Inferior parietal cortex (tissue), 1 donor: ENCODE data around the gene ORMDL3.
"Not testable (repeated sequence)": the region's sequence is repeated elsewhere in the genome, so short reads cannot be mapped to it uniquely, and the experiment has no call there.

Experiments
- DNase-seq: peaks from one replicate; pipeline ENCODE4 v3.0.0-alpha.2; 2016; ENCODE audit errors: extremely low spot score

ORMDL3 gene

DNA sequence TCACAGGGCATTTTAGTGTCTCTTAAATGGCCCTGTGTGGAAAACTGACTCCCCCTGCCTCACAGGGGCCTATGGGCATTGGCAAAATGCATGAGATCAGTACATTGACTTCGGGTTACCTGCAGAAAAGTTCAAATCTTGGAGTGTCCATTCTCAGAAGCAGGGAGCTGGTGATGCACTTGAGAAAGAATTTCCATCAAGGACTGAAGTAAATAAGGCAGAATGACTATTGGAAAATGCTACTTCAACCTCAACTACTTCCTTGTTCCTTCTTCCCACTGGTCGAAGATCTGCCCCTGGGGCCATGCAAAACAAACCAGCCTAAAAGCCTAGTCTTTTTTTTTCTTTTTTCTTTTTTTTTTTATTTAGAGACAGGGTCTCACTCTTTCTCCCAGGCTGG, 21.6 kb upstream of the ORMDL3 start:
- no peak for DNase-seq

- not testable (repeated sequence) for DNase-seq
Observed at GRCh38 chr17:39948489-39948828, 21.1 kb upstream of the ORMDL3 start.

- no peak for DNase-seq
Observed at GRCh38 chr17:39946551-39947330, 19.3 kb upstream of the ORMDL3 start.

GRCh38 chr17:39944393-39944711, 17.0 kb upstream of the ORMDL3 start:
- no peak for DNase-seq

- DNase-seq, result no peak
Observed at GRCh38 chr17:39943702-39944392, 16.4 kb upstream of the ORMDL3 start.

GRCh38 chr17:39939588-39940419, 12.4 kb upstream of the ORMDL3 start:
- DNase-seq, result no peak

DNA sequence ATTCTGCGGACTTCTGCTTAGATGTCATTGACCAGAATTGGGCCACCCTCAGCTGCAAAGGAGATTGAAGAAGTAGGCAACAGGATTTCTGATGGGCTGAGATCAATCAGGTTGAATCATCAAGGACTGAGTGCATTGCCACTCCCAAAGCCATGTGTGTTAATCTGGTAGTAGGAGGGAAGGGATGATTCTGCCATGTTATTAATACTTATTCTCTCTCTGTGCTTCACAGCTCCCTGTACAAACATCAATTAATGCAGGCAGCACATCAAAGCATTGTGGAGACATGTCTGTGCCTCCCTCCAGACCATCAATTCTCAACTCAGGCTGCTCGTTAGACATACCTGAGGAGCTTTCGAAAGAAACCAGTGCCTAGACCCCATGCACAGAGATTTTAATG, 11.7 kb upstream of the ORMDL3 start:
- DNase-seq, result no peak

GRCh38 chr17:39938140-39938869, 10.9 kb upstream of the ORMDL3 start:
- DNase-seq, result no peak

- DNase-seq, result no peak
Observed at GRCh38 chr17:39937447-39937846, 10.0 kb upstream of the ORMDL3 start.

GRCh38 chr17:39935909-39936308, 8.5 kb upstream of the ORMDL3 start:
- no peak for DNase-seq

- no peak for DNase-seq
Observed at GRCh38 chr17:39934324-39934723, 6.9 kb upstream of the ORMDL3 start.

- no peak for DNase-seq
Observed at GRCh38 chr17:39933912-39934311, 6.5 kb upstream of the ORMDL3 start.

DNA sequence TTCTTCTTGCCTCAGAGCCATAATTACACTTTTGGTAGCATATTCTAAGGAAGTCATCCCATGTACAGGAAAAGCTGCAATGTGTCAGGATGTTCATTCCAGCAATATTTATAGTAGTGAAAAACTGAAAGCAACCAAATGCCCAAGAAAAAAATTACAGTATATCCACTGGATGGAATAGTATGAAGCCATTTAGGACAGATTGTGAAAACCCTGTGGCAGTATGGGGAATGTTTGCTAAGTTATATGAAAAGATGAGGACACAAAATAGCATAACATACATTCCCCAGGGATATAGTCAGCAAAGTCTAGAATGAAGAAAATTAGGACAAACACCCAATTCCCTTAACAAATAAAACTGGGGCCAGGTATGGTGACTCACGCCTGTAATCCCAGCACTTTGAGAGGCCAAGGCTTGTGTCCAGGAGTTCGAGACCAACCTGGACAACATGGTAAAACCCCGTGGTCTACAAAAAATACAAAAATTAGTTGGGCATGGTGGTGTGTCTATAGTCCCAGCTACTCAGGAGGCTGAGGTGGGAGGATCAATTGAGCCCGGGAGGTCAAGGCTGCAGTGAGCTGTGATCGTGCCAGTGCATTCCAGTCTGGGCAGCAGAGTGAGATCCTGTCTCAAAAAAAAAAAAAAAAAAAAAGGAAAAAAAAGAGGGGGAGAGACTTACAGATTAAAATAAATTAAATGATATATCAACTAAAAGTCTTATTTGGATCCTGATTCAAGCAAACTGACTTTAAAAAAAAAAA, 2.4 kb upstream of the ORMDL3 start:
- no peak for DNase-seq

- no peak for DNase-seq
Observed at GRCh38 chr17:39928858-39929645, 1.7 kb upstream of the ORMDL3 start.

GRCh38 chr17:39927929-39928857, 792 bp upstream of the ORMDL3 start:
- DNase-seq, result no peak

- DNase-seq, result no peak
Observed at GRCh38 chr17:39926588-39927100, 757 bp downstream of the ORMDL3 start.

- DNase-seq, result no peak
Observed at GRCh38 chr17:39926135-39926587, 1.2 kb downstream of the ORMDL3 start.

DNA sequence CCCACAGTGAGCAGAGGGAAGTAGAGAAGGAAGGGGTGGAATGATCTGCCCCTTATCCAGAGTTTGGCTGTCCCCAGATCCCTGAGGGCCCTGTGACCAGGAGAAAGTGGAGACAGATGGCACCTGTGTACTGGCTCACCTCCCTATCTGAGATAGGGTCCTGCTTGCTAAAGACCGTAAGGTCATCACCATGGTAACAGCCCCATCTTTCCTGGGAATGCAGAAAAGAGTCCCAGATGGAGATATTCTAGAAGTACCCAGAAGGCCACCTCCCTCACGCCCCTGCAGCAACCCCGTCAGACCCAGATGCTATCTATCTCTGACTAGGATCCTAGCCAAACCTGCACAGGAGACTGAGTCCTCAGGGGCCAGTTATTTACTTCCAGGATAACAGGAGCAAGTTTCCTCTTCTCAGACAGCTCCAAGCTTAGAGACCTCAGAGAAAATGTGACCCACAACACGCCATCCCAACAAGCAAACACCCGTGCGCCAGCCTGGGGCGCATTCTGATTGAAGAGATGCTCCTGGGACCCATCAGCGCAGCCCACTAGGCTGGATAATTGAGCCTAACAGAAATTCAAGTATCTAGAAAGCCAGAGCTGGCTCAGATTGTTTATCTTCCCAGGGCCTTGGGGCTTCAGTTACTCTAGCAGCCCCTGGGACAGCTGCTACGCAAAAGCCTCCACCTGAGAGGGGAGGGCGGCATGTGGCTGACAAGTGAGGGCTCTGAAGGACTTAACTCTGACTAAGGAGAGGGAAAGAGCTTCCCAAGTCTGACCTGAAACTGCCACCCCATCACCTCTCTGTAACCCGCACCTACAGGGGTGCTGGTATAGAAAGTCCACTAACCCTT, 1.9 kb downstream of the ORMDL3 start:
- no peak for DNase-seq
